Endothelial cell of umbilical vein (primary cell): ENCODE measurements around the gene STON2.

Experiments
- EZH2 ChIP-seq: IDR thresholded peaks from 2 replicates; pipeline ENCODE4 v1.6.1; 2012; ENCODE audit warnings: borderline replicate concordance, low read depth, mild to moderate bottlenecking, moderate library complexity, low read length, inconsistent platforms; ENCODE audit not compliant: severe bottlenecking
- FOS ChIP-seq: IDR thresholded peaks from 2 replicates; pipeline ENCODE4 v1.6.1; 2011; ENCODE audit warnings: mild to moderate bottlenecking, low read length, moderate library complexity, borderline replicate concordance; ENCODE audit not compliant: insufficient read depth
- GATA2 ChIP-seq: IDR thresholded peaks from 2 replicates; pipeline ENCODE4 v1.7.0; 2011; ENCODE audit warnings: low read depth, mild to moderate bottlenecking, moderate library complexity, mixed read lengths, low read length; ENCODE audit not compliant: insufficient read length, insufficient read depth
- JUN ChIP-seq: IDR thresholded peaks from 2 replicates; pipeline ENCODE4 v1.6.1; 2011; ENCODE audit warnings: borderline replicate concordance, low read depth; ENCODE audit not compliant: insufficient read length, insufficient read depth
- MAX ChIP-seq: IDR thresholded peaks from 2 replicates; pipeline ENCODE4 v1.6.1; 2011; ENCODE audit not compliant: insufficient read depth, insufficient read length
- POLR2A ChIP-seq: IDR thresholded peaks from 2 replicates; pipeline ENCODE4 v1.6.1; 2012; ENCODE audit warnings: low read depth, mild to moderate bottlenecking, control low read depth, low read length
- POLR2AphosphoS5 ChIP-seq: IDR thresholded peaks from 2 replicates; pipeline ENCODE4 v1.6.1; 2012; ENCODE audit warnings: low read depth, mild to moderate bottlenecking, control low read depth, low read length, moderate library complexity; ENCODE audit not compliant: insufficient read depth
- TF ChIP-seq, protein P1 (sequence below), 2 donors: IDR thresholded peaks; 1 replicate in 1 of 2; 2 replicates in 1 of 2; pipeline ENCODE4 v1.5.1; 2011; ENCODE audit warnings: low read length in 2 of 2, mild to moderate bottlenecking in 2 of 2, moderate library complexity in 2 of 2, control low read depth in 1 of 2, inconsistent platforms in 1 of 2, low read depth in 1 of 2; ENCODE audit not compliant: insufficient read depth in 1 of 2; ENCODE audit errors: extremely low read depth in 1 of 2

GRCh38 chr14:81276073-81277069 lies 123.8 kb downstream of the STON2 start:
- TF ChIP-seq, protein P1, sequence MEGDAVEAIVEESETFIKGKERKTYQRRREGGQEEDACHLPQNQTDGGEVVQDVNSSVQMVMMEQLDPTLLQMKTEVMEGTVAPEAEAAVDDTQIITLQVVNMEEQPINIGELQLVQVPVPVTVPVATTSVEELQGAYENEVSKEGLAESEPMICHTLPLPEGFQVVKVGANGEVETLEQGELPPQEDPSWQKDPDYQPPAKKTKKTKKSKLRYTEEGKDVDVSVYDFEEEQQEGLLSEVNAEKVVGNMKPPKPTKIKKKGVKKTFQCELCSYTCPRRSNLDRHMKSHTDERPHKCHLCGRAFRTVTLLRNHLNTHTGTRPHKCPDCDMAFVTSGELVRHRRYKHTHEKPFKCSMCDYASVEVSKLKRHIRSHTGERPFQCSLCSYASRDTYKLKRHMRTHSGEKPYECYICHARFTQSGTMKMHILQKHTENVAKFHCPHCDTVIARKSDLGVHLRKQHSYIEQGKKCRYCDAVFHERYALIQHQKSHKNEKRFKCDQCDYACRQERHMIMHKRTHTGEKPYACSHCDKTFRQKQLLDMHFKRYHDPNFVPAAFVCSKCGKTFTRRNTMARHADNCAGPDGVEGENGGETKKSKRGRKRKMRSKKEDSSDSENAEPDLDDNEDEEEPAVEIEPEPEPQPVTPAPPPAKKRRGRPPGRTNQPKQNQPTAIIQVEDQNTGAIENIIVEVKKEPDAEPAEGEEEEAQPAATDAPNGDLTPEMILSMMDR (IDR thresholded peaks at IDR 0.05; ENCODE audit: extremely low read depth in 1 of 2, insufficient read depth in 1 of 2, low read depth in 1 of 2, low read length in 2 of 2), result no peak
- TF ChIP-seq POLR2A (no peak), POLR2AphosphoS5 (no peak), MAX (no peak), GATA2 (no peak), JUN (no peak), EZH2 (no peak), FOS (no peak)
